ENCODE measurements around the gene PRICKLE1. TPM values are rescaled to one million over a fixed set of nuclear protein-coding genes. Genes with fewer than 3 reads are reported as not detected.

Gene PRICKLE1
- total RNA-seq, 1 experiment from 2014 or later, result 77.2 TPM

DNA sequence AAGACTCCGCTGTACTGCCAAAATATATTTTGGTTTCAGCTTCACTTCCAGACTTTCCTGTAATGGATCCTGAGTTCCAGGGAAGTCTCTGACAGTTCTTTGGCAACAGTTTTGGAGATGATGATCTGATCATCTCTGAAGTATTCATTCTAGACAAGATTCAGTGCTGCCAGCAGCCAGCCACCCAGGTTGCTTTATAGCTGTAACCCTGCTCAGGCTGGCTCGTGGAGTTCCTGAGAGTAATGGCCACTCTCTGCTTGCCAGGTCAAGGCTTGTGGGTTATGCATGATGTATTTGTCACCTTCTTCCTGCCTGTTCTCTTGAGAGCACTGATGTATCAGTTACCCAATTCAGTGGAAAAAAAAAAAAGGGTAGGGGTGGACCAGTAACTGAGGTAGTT, 139.3 kb downstream of the PRICKLE1 start:
- peak; percentile 25 for DNase-seq (ENCODE audit: low spot score)

DNA sequence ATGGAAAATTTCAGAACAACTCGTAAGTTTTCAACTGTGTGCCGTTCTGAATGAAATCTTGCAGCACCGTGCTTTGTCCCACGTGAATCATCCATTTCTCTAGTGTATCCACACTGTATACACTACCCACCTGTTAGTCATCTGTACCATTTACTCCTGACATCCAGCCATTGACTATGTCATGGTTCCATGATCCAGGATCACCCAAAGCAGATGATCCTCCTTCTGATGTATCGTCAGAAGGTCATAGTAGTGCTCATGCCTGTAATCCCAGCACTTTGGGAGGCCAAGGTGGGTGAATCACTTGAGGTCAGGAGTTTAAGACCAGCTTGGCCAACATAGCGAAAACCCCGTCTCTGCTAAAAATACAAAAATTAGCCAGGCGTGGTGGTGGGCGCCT, 140.7 kb downstream of the PRICKLE1 start:
- no peak for DNase-seq (ENCODE audit: low spot score)

DNA sequence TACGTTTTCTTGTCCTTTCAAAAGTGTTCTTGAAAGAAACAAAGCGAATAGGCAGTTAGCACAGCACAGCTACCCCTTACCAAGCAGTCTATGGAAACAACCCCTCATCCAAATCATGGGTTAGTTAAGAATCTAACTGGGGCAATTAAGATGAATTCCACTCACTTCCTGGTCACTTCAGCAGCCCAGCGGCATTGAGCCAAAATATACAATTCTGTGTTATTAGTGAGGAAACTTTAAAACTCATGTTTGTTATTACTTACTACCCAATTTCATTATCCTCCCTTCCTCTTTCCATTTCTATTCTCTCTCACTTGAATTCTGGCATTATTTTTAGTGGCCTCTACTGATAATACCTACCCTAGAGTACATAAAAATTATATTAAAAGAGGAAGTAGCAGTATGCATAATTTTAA, 142.2 kb downstream of the PRICKLE1 start:
- DNase-seq (ENCODE audit: low spot score), result peak; percentile 45

DNA sequence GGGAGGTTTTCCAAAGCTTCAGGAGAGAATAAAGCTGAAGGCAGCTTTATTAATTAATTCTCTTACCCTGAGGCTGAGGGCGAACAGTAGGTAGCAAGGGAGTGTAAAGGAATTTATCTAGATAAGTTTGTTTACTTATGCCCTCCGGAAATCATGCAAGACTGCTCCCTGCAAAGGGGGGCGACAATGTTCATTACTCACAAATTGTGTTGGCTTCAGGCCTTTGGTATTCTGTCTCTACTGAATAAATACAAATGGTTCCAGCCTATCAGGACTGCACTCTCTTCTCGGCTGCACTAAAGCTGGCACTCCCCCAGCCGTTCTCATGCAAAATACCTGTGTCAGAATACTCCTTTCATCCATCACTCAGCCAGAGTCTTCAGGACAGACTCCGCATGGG, 142.8 kb downstream of the PRICKLE1 start:
- DNase-seq (ENCODE audit: low spot score), result peak; percentile 51

DNA sequence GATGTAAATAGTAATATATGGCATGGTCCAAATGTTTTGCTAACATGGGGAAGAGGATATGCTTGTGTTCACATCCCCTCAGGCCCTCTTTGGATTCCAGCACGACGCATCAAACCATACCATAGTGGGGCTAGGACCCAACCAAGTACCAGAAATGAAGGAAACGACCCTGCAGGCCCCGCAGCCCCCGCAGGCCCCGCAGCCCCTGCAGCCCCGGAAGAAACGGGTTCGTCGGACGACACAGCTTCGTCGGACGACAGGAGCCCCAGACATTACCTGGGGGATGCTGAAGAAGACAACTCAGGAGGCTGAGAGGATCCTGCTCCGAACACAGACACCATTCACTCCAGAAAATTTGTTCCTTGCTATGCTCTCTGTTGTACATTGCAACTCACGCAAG, 143.7 kb downstream of the PRICKLE1 start:
- no peak for DNase-seq (ENCODE audit: low spot score)

DNA sequence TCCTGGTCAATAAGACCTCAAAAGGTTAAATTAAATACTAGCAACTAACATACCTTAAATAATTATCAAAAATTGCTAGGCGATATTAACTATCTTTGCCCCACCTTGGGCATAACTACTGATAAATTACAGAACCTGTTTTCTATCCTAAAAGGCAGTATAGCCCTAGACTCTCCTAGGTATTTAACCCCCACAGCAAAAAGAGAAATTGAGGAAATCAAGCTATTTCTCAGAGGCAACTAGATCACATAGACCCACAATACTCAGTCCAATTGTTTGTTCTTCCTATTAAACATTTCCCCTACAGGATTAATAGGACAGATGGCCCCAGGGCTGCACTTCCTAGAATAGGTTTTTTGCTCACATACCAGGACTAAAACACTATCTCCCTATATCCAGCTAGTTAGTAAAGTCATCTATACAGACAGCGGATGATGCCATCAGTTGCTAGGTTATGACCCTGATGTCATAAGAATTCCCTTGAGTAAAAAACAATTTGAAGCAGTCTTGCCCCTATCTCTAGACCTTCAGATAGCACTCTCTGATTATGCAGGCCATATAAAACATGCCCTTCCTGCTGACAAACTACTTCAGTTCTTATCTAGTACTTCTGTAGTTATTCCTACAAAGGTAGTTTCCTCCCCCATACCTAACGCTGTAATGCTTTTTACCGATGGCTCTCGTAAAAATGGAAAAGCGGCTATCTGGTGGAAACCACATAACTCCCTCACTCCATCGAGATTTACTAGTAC, 145.2 kb downstream of the PRICKLE1 start:
- no peak for DNase-seq (ENCODE audit: low spot score)

DNA sequence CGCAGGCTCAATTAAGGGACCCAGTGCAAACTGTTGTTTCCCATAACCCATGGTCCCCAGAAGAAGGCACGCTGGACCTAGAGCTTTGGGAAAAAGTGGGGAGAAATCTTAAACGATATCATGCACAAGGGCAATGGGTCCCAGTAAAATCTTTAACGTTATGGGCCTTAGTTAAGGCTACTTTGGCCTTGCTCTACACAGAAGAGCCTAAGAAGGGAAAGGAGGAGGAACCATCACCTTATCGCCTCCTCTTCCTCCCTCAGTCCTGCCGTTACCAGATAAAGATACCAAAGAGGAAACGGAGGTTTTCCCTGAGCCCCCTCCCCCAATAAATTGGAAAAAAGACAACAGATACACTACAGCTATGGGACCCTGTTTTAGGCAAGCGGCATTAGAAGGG, 146.7 kb downstream of the PRICKLE1 start:
- DNase-seq (ENCODE audit: low spot score), result no peak

DNA sequence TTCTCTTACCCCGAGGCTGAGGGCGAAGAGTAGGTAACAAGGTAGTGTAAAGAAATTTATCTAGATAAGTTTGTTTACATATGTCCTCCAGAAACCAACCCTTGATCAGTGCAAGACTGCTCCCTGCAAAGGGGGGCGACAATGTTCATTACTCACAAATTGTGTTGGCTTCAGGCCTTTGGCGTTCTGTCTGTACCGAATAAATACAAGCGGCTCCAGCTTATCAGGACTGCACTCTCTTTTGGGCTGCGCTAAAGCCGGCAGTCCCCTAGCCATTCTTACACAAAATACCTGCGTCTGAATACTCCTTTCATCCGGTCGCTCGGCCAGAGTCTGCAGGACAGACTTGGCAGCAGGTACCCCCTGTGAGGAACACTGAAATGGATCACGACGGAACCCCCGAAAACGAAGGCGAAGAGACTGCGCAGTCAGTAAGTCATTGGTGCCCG, 147.2 kb downstream of the PRICKLE1 start:
- DNase-seq (ENCODE audit: low spot score), result no peak

DNA sequence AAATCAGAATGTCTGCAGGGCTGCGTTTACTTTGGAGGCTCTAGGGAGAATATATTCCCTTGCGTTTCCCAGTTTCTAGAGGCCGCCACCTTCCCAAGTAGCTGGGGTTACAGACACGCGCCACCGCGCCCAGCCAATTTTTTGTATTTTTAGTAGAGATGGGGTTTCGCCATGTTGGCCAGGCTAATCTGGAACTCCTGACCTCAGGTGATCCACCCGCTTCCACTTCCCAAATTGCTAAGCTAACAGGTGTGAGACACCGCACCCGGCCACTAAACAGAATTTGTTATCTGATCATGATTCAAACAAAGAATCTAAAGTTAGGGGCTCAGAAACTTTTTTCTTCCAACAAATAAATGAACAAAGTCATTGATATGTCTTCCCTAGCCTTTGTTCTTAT, 148.9 kb downstream of the PRICKLE1 start:
- DNase-seq (ENCODE audit: low spot score), result no peak

DNA sequence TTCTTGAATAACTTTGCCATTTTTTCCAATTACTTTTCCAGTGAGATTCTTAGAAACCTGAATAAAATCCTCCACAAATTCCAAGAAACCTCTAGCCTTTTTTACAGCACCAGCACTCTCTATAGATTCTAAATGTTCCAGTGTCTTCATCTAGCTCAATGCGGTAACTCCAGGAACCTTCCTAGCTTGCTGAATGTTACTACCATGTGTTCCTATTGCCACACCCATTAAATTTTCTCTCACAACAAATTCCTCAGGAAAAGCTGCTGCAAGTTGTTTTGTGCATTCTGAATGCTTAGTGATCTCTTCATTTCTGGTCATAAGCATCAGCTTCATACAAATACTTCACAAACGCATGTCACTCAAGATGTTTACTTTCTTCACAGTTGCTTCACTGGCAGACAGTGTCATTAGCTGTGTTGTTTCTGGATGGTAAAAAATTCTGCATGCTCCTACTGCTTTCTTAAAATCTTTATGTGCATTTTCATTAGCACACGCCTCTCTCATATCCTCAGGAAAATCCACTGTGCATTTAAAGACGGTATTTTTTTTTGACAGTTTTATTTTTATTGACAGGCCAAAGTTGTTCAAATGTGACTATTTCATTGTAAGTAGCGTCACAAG, 156.9 kb downstream of the PRICKLE1 start:
- no peak for DNase-seq (ENCODE audit: low spot score)

DNA sequence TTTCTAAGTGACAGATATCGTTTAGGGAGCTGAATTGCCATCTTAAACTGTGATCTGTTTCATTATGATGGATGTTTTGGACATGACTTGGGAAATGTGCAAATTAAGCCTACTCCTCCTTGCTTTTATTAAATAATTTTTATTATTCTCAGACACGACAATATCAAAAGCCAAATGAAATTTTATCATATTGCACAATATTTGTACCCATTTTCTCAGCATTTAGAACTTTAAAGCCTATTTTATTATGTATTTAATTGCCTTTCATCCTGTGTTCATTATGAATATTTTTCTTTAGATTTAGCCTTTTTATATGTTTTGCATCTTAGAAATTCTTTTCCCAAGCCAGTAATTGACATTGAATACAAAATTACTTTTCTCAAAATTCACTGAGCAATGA, 160.7 kb downstream of the PRICKLE1 start:
- no peak for DNase-seq (ENCODE audit: low spot score)

DNA sequence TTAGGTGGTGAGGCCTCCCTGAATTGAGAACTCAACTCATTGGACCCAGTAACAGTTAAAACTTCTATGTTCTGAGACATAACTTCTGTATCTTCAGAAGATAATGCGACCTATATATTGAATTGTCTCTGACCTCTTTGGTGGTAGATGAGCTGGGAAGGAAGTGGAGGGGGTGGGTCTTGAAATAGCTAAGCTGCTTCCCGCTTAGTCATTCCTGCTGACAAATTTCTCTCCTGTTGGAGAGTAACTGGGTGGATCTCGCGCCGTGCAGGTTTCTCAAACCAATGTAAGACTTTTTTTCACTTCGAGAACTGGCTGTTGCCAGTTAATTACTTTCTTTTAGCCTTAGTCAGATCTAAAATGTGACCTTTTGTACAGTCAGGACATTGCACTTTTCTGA, 162.8 kb downstream of the PRICKLE1 start:
- peak; percentile 89 for DNase-seq (ENCODE audit: low spot score)

DNA sequence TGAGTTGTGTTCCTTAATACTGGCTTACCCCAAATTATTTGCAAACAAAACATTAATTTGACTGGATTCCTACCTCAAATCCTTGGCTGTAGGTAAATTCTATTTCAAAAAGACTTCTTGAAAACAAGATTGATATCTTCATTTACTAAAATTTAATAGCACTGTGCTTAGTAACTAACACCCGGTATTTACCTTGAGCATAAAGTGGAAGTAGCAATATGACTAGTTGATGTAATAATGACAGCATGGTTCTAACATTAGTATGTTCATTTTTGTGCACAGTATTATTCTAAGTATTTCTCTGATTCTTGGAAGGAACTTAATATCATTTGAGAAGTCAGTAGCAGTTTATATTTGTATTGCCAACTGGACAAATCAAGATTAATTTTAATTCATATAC, 166.8 kb downstream of the PRICKLE1 start:
- DNase-seq (ENCODE audit: low spot score), result no peak

DNA sequence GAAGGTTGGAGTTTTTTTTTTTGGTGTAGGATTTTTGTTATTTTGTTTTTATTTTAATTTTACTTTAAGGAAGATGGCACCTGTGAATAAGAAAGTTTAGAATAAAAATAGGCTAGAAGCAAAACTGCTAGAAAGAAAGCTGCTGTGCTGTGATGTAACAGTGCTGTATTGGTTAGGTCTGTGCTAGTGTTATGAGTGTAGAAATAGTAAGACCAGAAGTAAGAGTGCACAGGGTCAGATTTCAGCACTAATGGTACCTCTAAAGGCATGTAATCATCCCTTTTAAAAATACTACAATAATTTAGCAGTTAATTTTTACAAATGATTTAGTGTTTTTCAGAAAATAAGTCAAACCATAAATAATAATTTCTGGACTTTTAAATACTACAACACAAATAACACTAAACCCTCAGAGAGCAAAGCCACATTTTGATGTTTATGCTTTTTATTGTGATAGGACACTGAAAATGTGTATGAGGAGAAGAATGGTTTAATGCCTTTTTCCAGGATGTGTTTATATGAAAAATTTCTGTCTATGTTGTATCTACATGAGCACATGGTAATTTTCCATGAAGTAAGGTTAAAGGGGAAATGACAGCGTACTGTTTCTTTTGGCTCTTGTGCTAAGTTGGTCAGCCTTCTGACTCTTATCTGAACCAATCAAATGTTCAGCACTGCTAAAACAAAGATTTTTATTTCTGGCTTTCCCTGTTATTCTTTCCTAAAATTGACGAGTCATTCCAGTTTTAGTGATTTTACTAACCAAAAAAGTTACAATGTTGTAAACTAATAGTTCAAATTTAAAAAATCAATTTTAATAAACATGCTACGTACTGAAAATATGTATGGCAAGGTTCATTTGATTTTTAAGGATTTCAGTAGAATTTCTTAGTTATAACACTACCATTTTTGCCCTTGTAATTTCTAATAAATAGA, 167.4 kb downstream of the PRICKLE1 start:
- peak; percentile 28 for DNase-seq (ENCODE audit: low spot score)

DNA sequence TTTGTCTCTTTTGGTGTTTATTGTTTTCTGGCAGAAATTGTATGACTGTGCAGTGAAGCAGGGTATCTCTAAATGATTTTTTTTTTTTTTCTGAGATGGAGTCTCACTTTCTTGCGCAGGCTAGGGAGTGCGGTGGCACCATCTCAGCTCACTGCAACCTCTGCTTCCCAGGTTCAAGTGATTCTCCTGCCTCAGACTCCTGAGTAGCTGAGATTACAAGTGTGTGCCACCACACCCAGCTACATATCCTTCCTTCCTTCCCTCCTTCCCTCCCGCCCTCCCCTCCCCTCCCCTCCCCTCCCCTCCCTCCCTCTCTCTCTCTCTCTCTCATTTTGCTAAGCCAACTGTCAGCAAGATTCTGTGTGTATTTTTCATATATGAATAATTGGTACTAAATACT, 169.2 kb downstream of the PRICKLE1 start:
- DNase-seq (ENCODE audit: low spot score), result no peak

DNA sequence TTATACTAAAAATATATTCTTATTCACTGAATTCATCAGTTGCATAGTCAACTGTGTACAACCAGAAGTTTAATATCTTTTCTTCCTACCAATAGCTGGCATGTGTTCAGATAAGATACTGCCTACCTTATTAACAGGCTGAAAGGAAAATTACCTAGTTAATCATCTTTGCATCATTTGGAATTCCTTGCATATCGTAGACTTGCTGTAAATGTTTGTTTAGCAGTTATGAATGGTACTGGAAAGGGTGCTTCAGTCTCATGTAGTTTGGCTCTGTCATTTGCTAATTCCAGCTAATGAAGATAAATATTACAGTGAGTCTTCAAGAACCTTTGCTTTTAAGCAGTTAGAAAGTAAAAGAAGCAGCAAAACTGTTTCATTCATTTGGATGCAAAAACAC, 179.2 kb downstream of the PRICKLE1 start:
- no peak for DNase-seq (ENCODE audit: low spot score)

DNA sequence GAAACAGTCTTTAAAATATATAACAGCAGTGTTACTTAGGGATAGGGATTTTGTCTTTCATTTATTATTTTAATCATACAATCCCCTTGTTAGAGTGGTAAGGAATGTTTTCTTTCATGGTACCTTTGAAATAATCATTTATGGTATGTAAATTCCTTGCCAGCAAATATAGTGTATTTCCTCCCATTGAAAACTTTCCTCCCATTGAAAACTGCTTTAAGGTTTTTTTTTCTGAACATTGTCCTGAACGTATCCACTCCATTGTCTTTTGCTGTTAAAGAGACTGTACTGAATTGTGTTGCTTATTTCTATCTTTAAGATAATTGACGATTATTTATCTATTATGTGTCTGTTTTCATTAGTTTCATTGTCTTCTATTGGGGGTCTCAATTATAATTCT, 180.1 kb downstream of the PRICKLE1 start:
- no peak for DNase-seq (ENCODE audit: low spot score)

DNA sequence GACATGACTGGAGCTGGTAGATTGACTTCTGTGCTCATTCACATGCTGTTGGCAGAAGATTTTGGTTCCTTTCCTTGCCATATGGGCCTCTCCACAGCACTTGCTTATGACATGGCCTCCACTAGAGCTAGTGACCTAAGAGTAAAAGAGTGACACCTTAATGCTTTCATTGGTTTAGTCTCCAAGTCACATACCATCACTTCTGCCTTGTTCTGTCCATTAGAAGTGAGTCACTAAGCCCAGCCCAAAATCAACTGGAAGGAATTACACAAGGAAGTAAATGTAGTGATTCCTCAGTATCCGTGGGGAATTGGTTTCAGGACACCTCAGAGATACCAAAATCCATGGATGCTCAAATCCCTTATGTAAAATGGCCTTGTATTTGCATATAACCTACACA, 182.2 kb downstream of the PRICKLE1 start:
- no peak for DNase-seq (ENCODE audit: low spot score)
